Embryonic facial prominence (tissue), 1 donor: Measurements from ENCODE around the gene SLC45A2.
"Not testable (repeated sequence)": the region's sequence is repeated elsewhere in the genome, so short reads cannot be mapped to it uniquely, and the experiment has no call there.

Experiments used
- DNase-seq: peaks from one replicate; pipeline ENCODE4 v3.0.0-alpha.2; 2016; ENCODE audit errors: extremely low spot score

SLC45A2 gene

DNA sequence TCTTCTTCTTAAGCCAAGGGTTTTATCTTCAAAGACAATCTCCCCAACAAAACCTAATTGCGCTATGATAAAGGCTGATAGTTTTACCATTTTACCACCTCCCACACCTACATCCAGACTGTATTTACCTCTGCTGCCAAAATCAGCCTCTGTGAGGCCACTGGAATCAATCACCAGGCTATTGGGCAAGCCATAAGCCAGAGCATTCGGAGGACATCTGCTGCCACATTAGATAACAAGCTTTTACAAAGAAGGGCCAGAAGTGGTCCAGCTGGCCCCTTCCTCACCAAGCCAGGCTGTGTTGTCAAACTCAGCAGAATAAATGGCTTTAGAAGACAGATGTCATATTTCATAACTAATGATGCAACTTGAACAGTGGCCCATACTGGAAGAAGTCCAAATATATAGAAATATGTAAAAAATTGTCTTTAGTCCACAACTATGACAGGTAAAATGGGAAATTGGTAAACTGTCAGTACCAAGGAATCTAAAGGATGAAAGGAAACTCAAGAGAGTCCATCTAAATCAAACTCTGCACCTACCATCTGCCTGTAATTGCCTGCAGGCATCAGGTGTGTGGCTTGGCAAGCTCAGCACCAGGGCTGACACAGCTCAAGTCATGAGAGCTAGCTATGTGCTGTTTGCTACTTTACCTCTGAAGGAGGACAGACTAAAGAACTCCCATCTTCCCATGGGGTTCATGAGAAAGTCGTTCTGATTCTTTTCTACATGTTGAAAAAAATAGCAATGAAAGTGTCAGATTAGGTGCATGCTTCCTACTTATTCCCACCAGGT is 16.1 kb downstream of the SLC45A2 start:
- no peak for DNase-seq

GRCh38 chr5:33966805-33967204 is 17.7 kb downstream of the SLC45A2 start:
- no peak for DNase-seq

GRCh38 chr5:33964132-33964700 is 20.3 kb downstream of the SLC45A2 start:
- no peak for DNase-seq

DNA sequence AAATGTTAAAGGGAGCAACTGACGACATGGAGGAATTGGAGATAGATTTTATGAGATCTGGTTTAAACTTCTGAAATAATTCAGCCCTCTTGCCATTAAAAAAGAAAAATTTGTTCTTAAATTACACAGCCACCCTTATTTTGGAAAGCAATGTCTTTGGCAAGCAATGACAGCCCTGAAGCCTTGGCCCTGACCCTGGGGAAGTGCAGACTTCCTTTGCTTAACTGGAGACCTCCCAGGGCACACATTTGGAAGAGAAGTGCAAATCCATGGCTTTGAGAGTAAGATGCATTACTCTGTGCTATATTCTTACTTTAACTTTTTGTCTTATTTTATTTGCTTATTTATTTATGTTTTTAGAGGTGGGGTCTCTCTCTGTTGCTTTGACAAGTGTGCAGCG is 26.3 kb downstream of the SLC45A2 start:
- no peak for DNase-seq

DNA sequence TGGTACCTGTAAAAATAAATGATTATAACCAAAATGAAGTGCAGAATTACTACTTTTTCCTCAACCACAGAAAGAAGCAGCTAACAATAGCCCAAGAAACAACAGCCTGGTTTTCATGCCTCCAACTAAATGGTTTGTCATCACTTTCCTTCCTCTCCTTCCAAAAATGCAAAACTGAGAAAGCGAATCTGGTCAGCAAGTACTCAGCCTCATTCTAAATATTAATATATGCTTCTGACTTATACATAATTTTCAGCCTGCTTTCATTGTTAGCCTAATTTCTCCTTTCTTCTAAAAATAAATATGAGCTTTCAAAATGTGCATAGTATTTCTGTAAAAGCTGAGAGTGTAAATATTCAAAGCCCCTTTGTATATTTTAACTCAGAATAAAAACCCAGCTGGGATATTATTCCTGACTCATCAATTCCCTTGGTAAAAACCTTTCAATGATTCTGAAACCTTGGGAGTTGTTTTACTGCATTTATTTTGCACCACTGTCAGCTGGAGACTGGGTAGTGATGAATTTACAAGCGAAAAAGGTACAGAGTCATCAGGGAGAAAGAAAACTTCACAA is 26.8 kb downstream of the SLC45A2 start:
- DNase-seq: no peak

GRCh38 chr5:33952175-33952574 is 32.3 kb downstream of the SLC45A2 start:
- not testable (repeated sequence) for DNase-seq

DNA sequence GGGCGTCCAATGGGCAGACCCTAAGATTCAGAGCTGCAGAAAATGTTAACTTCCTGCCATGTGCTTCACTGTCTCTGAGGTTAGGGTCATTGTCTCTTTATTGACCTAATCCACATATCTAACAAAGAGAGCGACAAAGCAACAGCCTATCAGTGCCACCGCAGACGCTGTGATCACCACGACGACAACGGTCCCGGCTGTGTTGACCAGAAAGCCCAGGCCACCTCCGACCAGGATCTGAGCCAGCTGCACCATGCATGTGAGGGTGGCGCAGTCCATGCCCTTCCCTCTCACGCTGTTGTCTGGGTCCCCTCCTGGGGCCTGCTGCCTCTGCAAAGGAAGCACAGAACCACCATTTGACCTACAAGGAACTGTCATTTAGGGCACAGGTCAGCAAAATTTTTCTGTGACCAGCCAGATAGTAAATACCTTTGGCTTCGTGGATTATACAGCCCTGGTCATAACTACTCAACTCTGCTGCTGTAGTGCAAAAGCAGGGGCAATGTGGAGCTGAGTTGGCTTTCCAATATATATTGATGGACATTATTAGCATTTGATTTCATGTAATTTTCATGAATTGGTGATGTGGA is 39.9 kb downstream of the SLC45A2 start:
- no peak for DNase-seq

GRCh38 chr5:33941090-33941489 is 43.4 kb downstream of the SLC45A2 start:
- no peak for DNase-seq

GRCh38 chr5:33939556-33940262 is 44.8 kb downstream of the SLC45A2 start:
- DNase-seq: no peak

DNA sequence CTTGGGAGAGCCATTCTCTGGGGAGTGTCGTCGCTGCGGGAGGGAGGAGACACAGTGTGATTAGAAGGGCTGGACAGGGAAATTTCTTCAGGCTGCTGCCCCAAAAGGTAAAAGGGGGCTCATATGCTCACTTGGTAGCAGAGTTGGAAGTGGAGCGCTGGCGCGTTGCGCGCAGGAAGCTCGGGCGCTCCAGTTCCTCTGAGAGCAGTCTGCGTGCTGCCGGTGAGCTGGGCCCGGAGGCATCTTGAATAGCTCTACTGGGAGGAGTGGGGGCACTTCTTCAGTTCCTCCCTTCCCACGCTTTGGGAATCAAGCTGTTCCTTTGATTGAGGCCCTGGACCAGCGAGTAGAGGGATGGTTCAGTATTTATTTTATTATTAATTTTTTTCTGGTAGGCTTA is 45.6 kb downstream of the SLC45A2 start:
- no peak for DNase-seq

DNA sequence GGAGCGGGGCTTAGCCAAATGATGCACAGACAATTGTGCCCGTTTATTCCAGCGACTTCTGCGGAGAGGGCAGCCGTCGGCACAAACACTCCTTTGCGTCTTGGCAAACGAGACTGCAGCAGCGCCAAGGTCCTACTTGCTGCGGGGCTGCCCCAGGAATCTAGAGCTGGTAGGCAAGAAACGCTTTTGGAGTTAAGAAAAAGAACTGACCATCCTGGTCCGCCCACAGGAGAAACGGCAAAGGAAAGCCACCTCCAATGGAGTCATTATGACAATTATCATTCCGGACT is 46.0 kb downstream of the SLC45A2 start:
- DNase-seq: no peak

GRCh38 chr5:33937707-33938506 is 46.6 kb downstream of the SLC45A2 start:
- no peak for DNase-seq

DNA sequence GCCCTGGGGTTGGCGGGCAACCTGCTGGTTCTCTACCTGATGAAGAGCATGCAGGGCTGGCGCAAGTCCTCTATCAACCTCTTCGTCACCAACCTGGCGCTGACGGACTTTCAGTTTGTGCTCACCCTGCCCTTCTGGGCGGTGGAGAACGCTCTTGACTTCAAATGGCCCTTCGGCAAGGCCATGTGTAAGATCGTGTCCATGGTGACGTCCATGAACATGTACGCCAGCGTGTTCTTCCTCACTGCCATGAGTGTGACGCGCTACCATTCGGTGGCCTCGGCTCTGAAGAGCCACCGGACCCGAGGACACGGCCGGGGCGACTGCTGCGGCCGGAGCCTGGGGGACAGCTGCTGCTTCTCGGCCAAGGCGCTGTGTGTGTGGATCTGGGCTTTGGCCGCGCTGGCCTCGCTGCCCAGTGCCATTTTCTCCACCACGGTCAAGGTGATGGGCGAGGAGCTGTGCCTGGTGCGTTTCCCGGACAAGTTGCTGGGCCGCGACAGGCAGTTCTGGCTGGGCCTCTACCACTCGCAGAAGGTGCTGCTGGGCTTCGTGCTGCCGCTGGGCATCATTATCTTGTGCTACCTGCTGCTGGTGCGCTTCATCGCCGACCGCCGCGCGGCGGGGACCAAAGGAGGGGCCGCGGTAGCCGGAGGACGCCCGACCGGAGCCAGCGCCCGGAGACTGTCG is 47.3 kb downstream of the SLC45A2 start:
- DNase-seq: no peak

DNA sequence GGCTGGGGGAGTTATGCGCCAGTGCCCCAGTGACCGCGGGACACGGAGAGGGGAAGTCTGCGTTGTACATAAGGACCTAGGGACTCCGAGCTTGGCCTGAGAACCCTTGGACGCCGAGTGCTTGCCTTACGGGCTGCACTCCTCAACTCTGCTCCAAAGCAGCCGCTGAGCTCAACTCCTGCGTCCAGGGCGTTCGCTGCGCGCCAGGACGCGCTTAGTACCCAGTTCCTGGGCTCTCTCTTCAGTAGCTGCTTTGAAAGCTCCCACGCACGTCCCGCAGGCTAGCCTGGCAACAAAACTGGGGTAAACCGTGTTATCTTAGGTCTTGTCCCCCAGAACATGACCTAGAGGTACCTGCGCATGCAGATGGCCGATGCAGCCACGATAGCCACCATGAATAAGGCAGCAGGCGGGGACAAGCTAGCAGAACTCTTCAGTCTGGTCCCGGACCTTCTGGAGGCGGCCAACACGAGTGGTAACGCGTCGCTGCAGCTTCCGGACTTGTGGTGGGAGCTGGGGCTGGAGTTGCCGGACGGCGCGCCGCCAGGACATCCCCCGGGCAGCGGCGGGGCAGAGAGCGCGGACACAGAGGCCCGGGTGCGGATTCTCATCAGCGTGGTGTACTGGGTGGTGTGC is 48.0 kb downstream of the SLC45A2 start, which contains the start of gene RXFP3:
Gene RXFP3 (plus strand): TSS at position 6 of the 636 bp plus-strand sequence. CDS start 355 bp downstream, at position 361.
- DNase-seq: no peak

DNA sequence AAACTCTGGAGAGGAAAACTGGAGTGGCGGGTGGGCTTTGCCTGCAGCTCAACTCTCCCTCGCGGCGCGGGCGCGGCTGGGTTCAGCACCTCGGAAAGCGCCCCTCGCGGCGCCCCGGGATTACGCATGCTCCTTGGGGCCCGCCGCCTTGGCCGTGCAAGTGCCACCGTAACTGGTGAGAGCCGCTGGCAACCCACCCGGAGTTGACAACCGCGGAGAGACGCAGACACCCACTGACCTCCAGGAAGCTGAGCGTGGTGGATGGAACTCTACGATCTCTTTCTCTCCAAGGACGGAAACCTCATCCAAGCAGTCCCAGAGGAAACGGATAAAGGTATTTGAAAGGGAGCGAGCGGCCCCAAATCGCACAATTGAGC is 48.5 kb downstream of the SLC45A2 start:
- peak; percentile 12 for DNase-seq

GRCh38 chr5:33934176-33934575 is 50.3 kb downstream of the SLC45A2 start:
- no peak for DNase-seq

- no peak for DNase-seq
Measured at GRCh38 chr5:33933723-33934169, 50.7 kb downstream of the SLC45A2 start.

- no peak for DNase-seq
Measured at GRCh38 chr5:33931136-33931535, 53.4 kb downstream of the SLC45A2 start.

DNA sequence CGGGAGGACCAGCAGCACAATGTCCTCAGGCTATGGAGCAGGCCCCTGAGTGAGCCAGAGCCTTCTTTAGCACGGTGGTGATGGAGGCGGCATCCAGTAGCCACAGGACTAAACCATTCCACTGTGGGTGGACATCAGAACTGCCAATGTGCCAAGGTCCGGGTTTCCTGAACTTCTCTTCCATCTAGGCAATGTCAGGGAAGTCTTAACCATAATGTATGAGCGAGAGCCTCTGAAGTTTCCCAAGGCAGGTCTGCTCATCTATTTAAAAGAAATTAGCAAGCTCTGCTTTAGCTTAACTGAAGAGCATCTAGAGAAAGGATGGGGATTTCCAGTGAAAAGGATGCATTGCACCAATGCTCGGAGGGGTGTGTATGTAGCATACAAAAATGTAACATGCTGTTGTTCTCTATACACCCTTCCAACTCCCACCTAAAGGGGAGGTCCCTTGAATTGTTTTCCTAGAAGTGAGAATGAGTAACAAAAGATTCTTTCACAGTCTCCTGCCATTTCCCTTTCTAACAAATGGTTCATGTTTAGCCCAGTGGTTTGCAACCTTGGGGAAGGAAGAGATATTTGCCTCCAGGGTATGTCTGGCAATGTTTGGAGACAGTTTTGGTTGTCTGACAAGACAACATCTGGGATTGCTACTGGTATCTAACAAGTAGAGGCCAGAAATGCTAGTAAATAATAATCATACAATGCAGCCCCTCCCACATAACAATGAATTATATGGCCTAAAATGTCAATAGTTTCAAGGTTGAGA is 54.4 kb downstream of the SLC45A2 start:
- DNase-seq: no peak

GRCh38 chr5:33928283-33928682 is 56.2 kb downstream of the SLC45A2 start:
- DNase-seq: no peak
